Measurements from ENCODE around the gene MICU1.
"Not testable (repeated sequence)": the region's sequence is repeated elsewhere in the genome, so short reads cannot be mapped to it uniquely, and the experiment has no call there.

DNA sequence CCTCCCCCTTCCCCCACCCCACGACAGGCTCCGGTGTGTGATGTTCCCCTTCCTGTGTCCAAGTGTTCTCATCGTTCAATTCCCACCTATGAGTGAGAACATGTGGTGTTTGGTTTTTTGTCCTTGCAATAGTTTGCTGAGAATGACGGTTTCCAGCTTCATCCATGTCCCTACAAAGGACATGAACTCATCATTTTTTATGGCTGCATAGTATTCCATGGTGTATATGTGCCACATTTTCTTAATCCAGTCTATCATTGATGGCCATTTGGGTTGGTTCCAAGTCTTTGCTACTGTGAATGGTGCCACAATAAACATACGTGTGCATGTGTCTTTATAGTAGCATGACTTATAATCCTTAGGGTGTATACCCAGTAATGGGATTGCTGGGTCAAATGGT, 48.3 kb upstream of the MICU1 start:
- TF ChIP-seq, protein P1, sequence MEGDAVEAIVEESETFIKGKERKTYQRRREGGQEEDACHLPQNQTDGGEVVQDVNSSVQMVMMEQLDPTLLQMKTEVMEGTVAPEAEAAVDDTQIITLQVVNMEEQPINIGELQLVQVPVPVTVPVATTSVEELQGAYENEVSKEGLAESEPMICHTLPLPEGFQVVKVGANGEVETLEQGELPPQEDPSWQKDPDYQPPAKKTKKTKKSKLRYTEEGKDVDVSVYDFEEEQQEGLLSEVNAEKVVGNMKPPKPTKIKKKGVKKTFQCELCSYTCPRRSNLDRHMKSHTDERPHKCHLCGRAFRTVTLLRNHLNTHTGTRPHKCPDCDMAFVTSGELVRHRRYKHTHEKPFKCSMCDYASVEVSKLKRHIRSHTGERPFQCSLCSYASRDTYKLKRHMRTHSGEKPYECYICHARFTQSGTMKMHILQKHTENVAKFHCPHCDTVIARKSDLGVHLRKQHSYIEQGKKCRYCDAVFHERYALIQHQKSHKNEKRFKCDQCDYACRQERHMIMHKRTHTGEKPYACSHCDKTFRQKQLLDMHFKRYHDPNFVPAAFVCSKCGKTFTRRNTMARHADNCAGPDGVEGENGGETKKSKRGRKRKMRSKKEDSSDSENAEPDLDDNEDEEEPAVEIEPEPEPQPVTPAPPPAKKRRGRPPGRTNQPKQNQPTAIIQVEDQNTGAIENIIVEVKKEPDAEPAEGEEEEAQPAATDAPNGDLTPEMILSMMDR (IDR thresholded peaks at IDR 0.05), result not testable (repeated sequence)
- not testable (repeated sequence) for TF ChIP-seq POLR2A, POLR2AphosphoS5 (IDR thresholded peaks at IDR 0.05)
